HPDE6-E6E7 (cell line): ENCODE data around the gene INSYN2B.

Experiments
- DNase-seq: peaks from one replicate; pipeline ENCODE4 v3.0.0; 2011; ENCODE audit warnings: missing footprints; ENCODE audit errors: extremely low spot score

The INSYN2B gene

GRCh38 chr5:169980418-169981053, at the start of gene INSYN2B:
TSS of gene INSYN2B (minus strand) at chr5:169980495. CDS start at chr5:169883898, 96,597 bp downstream.
- peak; percentile 77 for DNase-seq

GRCh38 chr5:170028124-170028523, 47.8 kb upstream of the INSYN2B start:
- DNase-seq = no peak

GRCh38 chr5:170025853-170026252, 45.6 kb upstream of the INSYN2B start:
- DNase-seq = no peak

GRCh38 chr5:170021506-170021905, 41.2 kb upstream of the INSYN2B start:
- DNase-seq = no peak

- DNase-seq = no peak
Observed at GRCh38 chr5:170020423-170020822, 40.1 kb upstream of the INSYN2B start.

GRCh38 chr5:170012622-170013021, 32.3 kb upstream of the INSYN2B start:
- DNase-seq = no peak

- DNase-seq = no peak
Observed at GRCh38 chr5:170011751-170012150, 31.5 kb upstream of the INSYN2B start.

- DNase-seq = no peak
Observed at GRCh38 chr5:170010595-170010994, 30.3 kb upstream of the INSYN2B start.

- no peak for DNase-seq
Observed at GRCh38 chr5:170008376-170008775, 28.1 kb upstream of the INSYN2B start.

- no peak for DNase-seq
Observed at GRCh38 chr5:170006021-170006420, 25.7 kb upstream of the INSYN2B start.

GRCh38 chr5:170000155-170000554, 19.9 kb upstream of the INSYN2B start:
- DNase-seq = no peak

GRCh38 chr5:169999621-170000020, 19.3 kb upstream of the INSYN2B start:
- no peak for DNase-seq

GRCh38 chr5:169997798-169998197, 17.5 kb upstream of the INSYN2B start:
- no peak for DNase-seq

GRCh38 chr5:169993485-169993790, 13.1 kb upstream of the INSYN2B start:
- no peak for DNase-seq

GRCh38 chr5:169992789-169993484, 12.6 kb upstream of the INSYN2B start:
- no peak for DNase-seq

GRCh38 chr5:169991115-169991869, 11.0 kb upstream of the INSYN2B start:
- no peak for DNase-seq

- no peak for DNase-seq
Observed at GRCh38 chr5:169989365-169989764, 9.1 kb upstream of the INSYN2B start.

GRCh38 chr5:169988947-169989346, 8.7 kb upstream of the INSYN2B start:
- no peak for DNase-seq

GRCh38 chr5:169988206-169988605, 7.9 kb upstream of the INSYN2B start:
- DNase-seq = no peak

GRCh38 chr5:169979871-169980270, 424 bp downstream of the INSYN2B start:
- DNase-seq = no peak

GRCh38 chr5:169978714-169979113, 1.6 kb downstream of the INSYN2B start:
- no peak for DNase-seq

GRCh38 chr5:169974121-169974770, 6.0 kb downstream of the INSYN2B start:
- no peak for DNase-seq
